ENCODE results near the gene EFL1.
"Not testable (repeated sequence)": the region's sequence is repeated elsewhere in the genome, so short reads cannot be mapped to it uniquely, and the experiment has no call there.

The EFL1 gene

DNA sequence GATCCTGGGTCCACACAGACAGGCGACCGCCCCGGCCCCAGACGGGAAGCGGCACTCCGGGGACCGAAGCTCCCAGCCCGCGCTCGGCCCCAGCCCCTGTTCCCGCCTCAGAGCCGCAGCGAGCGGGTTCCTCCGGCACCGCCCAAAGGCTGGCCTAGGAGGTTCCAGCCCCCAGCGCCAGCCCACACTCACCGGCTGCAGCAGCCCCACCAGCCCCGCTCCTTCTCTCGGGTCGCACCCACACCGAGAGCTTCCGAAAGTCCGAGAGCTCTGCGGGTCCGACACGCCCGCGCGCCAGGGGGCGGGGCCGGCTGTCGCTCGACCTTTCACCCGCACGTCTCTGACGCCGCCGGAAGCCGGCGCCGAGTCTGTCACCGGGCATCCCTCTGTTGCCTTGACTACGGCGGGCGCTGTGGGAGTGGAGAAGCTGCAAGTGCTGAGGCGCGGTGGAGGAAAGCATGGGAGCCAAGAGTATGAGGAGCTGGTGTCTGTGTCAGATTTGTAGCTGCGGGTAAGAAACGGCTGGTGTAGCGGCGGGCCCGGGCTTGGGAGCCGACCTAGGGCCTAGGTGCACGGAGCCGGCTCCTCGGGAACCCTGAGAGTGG, at the start of gene EFL1, which contains the start of gene SAXO2:
TSS of gene EFL1 (minus strand) at position 313 of the 605 bp plus-strand sequence. CDS start 956 bp downstream, outside the sequence.
TSS of gene SAXO2 (plus strand) at position 397 of the 605 bp plus-strand sequence. CDS start at position 459, 62 bp downstream.
- Histone ChIP-seq H3K36me3 (ENCODE audit: insufficient read depth, low read length) (no peaks in the 10 kb centered on the region), H3K9ac (ENCODE audit: low read depth, low read length) (peak within 1 kb of the TSS; percentile 95), H3K9me3 (ENCODE audit: control insufficient read depth, insufficient read depth, low read length) (no peaks in the 10 kb centered on the region), H3K4me1 (ENCODE audit: insufficient read depth, low read length) (peaks cover 5% of the 10 kb centered on the region; the same call in 1 of the 2 replicates)

DNA sequence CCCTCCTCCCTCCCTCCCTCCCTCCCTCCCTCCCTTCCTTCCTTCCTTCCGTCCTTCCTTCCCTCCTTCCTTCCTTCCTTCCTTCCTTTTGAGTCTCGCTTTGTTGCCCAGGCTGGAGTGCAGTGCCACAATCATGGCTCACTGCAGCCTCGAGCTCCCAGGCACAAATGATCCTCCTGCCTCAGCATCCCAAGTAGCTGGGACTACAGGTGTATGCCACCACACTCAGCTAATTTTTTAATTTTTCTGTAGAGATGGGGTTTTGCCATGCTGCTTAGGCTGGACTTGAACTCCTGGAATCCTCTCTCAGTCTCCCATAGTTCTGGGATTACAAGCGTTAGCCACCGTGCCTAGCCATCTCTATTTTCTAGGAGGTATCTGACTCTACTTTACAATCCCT, 48.8 kb upstream of the EFL1 start:
- H3K36me3 ChIP-seq (ENCODE audit: insufficient read depth, low read length); H3K9ac ChIP-seq (ENCODE audit: low read depth, low read length); H3K9me3 ChIP-seq (ENCODE audit: control insufficient read depth, insufficient read depth, low read length); H3K4me1 ChIP-seq (ENCODE audit: insufficient read depth, low read length): not testable (repeated sequence)

DNA sequence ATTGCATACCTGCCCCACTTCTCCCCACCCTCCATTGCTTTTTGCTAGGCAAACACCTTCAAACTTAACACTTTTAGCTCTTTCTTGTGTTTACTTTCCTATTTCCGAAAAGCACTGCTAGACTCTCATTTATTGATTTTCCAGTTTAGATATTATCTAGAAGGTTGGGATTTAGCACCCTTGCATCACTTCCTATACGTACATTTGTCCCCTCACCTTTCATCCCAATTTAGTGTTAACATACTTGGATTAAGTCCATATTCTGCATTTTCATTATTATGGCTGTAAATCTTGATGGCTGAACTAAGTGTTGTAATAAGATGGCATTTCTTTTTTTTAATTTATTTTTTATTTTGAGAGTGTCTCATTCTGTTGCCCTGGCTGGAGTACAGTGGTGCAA, 47.3 kb upstream of the EFL1 start:
- Histone ChIP-seq H3K36me3 (ENCODE audit: insufficient read depth, low read length) (no peaks in the 10 kb centered on the region), H3K9me3 (ENCODE audit: control insufficient read depth, insufficient read depth, low read length) (no peaks in the 10 kb centered on the region), H3K9ac (ENCODE audit: low read depth, low read length) (no peak overlapping the region), H3K4me1 (ENCODE audit: insufficient read depth, low read length) (no peaks in the 10 kb centered on the region)

DNA sequence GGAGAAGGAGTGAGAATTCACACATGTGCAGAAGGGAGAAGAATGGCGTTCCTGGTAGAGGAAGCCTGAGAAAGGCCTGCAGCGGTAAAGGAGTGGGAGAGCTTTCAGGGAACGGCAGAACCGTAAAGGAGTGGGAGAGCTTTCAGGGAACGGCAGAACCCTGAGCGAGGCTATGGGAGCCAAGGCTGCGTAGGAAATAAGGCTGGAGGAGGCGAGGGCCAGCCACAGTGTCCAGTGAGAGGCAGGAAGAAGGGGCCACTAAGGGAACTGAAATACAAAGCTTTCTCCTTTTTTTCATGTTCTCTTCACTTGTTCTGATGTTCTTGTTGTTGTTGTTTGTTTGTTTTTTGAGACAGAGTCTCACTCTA, 45.2 kb upstream of the EFL1 start:
- no peak overlapping the region for H3K9ac ChIP-seq (ENCODE audit: low read depth, low read length)
- no peaks in the 10 kb centered on the region for H3K4me1 ChIP-seq (ENCODE audit: insufficient read depth, low read length)
- no peaks in the 10 kb centered on the region for H3K9me3 ChIP-seq (ENCODE audit: control insufficient read depth, insufficient read depth, low read length)
- H3K36me3 ChIP-seq (ENCODE audit: insufficient read depth, low read length): no peaks in the 10 kb centered on the region

DNA sequence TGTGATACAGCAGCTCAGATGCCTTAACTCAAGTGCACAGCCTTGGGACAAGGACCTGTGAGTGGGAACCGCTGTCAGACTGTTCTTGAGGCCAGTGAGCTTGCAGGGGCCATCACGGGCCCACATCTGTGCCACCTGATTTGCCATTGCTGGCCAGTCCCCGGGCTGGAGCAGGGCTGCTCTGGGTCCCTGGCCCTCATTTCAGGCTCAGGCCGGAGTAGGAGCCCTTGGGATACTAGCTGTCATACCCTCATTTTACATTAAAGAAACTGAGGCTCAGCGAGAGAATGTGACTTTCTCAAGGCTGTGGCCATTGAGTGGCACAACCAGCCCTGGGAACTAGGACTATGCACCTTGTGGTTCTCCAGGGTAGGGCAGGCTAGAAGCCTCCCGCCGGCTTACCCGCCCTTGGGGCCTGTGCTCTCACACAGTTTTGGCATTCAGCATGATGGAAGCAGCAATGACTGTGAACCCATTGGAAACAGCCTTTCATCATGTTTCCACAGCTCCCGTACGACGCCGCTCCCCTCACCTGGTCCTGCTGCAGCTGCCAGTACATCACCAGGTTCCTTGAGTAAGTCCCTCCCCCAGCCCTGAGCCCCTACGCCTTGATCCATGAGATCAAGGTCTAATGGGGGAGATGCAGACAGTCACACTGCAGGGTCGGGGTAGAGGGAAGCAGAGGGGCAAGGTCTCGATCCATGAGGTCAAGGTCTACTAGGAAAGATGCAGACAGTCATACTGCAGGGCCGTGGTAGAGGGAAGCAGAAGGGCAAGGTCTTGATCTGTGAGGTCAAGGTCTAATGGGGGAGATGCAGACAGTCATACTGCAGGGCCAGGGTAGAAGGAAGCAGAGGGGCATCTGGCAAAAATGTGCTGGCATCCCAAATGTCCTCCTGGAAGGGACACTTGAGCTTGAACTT, 44.5 kb upstream of the EFL1 start:
- H3K4me1 ChIP-seq (ENCODE audit: insufficient read depth, low read length): no peaks in the 10 kb centered on the region
- H3K36me3 ChIP-seq (ENCODE audit: insufficient read depth, low read length): no peaks in the 10 kb centered on the region
- no peak overlapping the region for H3K9ac ChIP-seq (ENCODE audit: low read depth, low read length)
- no peaks in the 10 kb centered on the region for H3K9me3 ChIP-seq (ENCODE audit: control insufficient read depth, insufficient read depth, low read length)

DNA sequence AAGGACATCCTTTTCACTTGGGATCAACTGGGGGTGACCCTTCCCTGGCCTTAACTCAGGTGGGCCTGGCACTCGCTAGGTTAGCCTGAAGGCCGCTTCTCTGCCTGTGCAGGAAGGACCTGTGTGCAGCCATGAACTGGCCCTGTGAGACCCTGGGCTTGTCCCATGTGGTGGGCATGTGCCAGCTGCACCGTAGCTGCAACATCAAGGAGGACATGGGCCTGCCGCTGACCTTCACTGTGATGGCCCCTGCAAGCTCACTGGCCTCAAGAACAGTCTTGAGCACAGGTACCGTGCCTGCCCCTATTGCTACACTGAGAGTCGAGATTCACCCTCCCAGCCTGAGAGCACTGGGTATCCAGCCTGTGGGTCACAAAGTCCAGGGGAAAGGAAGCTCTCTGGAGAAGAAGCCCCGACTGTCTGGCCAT, 43.1 kb upstream of the EFL1 start:
- Histone ChIP-seq H3K9me3 (ENCODE audit: control insufficient read depth, insufficient read depth, low read length) (no peaks in the 10 kb centered on the region), H3K9ac (ENCODE audit: low read depth, low read length) (no peak overlapping the region), H3K4me1 (ENCODE audit: insufficient read depth, low read length) (no peaks in the 10 kb centered on the region), H3K36me3 (ENCODE audit: insufficient read depth, low read length) (no peaks in the 10 kb centered on the region)

DNA sequence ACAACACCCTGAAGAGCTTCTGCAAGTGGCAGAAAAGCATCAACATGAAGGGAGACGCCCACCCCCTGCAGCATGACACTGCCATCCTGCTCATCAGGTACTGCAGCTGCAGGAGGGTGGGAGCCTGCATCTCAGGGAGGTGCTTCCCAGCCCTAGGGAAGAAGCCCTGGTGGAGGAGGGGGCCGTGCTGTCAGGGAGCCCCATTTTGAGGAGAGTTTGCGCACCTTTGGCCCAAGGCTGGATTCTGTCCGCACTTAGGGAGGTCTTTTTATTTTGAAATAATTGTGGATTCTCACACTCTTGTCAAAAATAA, 42.2 kb upstream of the EFL1 start:
- no peaks in the 10 kb centered on the region for H3K36me3 ChIP-seq (ENCODE audit: insufficient read depth, low read length)
- no peak overlapping the region for H3K9ac ChIP-seq (ENCODE audit: low read depth, low read length)
- H3K4me1 ChIP-seq (ENCODE audit: insufficient read depth, low read length): no peaks in the 10 kb centered on the region
- no peaks in the 10 kb centered on the region for H3K9me3 ChIP-seq (ENCODE audit: control insufficient read depth, insufficient read depth, low read length)

DNA sequence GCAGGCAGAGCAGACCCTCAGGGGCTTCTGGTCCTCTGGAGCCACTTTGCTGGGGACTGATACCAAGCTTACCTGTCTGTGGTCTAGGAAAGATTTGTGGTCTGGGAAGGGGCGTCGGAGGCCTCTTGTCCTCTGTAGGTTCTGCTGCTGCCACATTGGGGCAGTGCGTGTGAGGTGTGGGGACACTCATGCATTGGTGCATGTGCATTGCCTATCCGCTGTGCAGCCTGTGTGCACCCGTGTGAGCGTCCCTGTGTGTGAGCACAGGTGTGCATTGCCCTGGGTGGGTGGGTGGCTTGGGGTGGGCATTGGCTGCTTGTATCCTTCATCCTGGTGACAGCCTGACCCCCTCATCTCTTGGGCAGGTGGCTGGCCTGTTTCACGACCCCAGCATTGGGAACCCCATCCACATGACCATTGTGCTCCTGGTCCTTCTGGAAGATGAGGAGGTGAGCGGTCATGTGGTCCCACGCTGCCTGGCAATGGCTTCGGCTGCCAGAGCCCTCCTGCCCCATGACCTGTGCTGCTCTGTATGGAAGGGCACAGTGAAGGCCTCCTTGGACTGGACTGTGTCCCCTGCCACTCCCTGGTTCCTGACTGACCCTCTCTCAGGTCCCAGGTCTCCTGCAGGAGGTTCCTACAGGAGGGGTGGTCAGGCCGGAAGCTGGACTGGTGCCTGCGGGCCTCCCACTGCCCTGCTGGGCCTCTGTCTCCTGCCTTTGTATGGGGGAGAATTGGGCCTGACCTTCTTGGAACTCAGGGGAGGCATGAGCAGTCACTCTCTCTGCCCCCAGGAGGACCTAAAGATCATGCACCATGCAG, 41.6 kb upstream of the EFL1 start:
- H3K4me1 ChIP-seq (ENCODE audit: insufficient read depth, low read length): no peaks in the 10 kb centered on the region
- H3K9me3 ChIP-seq (ENCODE audit: control insufficient read depth, insufficient read depth, low read length): no peaks in the 10 kb centered on the region
- no peaks in the 10 kb centered on the region for H3K36me3 ChIP-seq (ENCODE audit: insufficient read depth, low read length)
- H3K9ac ChIP-seq (ENCODE audit: low read depth, low read length): no peak overlapping the region

DNA sequence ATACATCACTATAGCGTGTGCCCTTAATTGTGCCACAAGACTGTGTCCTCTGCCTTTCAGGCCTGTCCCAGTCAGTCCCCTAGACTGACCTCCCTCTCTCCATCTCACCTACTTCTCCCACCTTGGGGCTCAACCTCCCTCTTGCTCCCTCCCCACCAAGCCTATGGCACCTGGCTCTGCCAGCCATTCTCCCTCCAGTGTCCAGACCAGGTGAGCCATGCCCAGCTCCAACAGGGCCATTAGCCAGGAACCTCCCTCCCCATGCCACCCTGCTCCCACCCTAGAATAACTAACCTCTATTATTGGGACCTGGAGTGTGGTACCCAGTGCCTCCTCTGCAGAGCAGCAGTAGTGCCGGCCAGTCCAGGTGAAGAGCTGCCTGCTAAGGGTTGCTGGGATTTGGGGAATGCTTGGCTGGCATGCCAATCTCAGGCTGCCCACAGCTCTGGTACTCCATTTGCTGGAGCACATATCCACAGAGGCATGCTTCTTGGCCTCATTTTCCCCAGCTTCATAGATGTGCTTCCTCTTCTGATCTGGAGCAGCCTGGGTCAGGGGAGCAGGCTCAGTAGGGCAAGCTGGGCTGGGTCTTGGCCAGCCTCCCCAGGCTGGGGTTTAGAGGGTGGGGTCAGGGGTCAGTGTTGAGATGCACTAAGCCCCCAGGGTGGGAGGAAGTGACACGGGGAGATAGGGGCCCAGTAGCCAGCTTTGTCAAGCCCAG, 38.9 kb upstream of the EFL1 start:
- Histone ChIP-seq H3K4me1 (ENCODE audit: insufficient read depth, low read length) (no peaks in the 10 kb centered on the region), H3K9ac (ENCODE audit: low read depth, low read length) (no peak overlapping the region), H3K9me3 (ENCODE audit: control insufficient read depth, insufficient read depth, low read length) (no peaks in the 10 kb centered on the region), H3K36me3 (ENCODE audit: insufficient read depth, low read length) (no peaks in the 10 kb centered on the region)

DNA sequence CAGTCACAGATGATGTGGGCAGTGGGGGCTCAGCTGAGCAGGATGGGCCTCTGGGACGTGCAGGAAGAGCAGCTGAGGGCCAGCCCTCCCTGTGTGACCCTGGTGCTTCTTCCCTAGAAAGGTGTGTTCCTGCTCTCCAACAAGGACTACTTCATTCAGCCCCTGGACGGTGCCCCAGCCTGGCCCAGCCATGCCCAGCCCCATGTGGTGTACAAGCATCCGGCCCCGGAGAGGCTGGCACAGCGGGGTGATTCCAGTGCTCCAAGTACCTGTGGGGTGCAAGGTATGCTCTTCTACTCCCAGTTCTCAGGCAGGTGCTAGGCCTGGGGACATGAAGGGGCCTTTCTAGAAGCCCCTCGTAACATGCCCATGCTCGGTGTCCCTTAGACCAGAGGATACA, 38.3 kb upstream of the EFL1 start:
- Histone ChIP-seq H3K9ac (ENCODE audit: low read depth, low read length) (no peak overlapping the region), H3K9me3 (ENCODE audit: control insufficient read depth, insufficient read depth, low read length) (no peaks in the 10 kb centered on the region), H3K36me3 (ENCODE audit: insufficient read depth, low read length) (no peaks in the 10 kb centered on the region), H3K4me1 (ENCODE audit: insufficient read depth, low read length) (no peaks in the 10 kb centered on the region)

DNA sequence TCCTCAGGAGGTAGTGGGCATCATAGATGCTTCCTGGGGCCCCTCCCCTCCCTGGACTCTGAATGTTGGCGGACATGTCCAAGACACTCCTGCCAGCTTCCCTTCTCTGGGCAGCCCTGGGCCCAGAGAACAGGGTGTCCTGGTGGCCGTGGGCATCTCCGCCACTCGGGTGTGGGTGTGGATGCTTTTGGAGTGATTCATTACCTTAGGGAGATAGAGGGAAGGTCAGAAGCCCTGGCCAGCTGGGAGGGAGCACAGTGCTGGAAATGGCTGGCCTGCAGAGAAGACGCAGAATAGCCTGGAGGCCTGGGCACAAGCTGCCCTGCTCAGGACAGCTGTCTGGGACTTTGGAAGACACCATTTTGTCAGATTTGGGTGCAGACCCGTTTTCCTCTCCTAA, 37.8 kb upstream of the EFL1 start:
- H3K9ac ChIP-seq (ENCODE audit: low read depth, low read length); H3K36me3 ChIP-seq (ENCODE audit: insufficient read depth, low read length); H3K4me1 ChIP-seq (ENCODE audit: insufficient read depth, low read length); H3K9me3 ChIP-seq (ENCODE audit: control insufficient read depth, insufficient read depth, low read length): not testable (repeated sequence)

DNA sequence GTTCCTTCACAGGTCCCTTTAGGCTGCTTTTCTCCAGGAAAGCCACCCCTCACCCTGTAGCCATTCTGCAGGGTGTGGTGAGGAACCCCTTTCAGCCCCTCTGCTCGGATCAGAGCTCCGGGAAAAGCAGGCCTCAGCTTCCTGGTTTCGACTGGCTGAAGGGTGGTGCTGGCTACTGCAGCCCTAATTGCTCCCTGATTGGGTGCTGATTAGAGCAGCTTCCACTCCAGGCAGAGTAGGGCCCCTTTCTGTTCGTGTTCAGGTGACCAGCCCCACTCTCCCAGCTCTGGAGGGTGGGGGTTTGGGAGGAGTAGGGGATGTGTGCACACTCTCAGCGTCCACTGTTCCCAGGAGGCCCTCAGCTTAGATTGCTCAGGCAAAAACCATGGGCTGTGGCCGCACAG, 37.0 kb upstream of the EFL1 start:
- not testable (repeated sequence) for H3K9ac ChIP-seq (ENCODE audit: low read depth, low read length); H3K9me3 ChIP-seq (ENCODE audit: control insufficient read depth, insufficient read depth, low read length); H3K36me3 ChIP-seq (ENCODE audit: insufficient read depth, low read length)

DNA sequence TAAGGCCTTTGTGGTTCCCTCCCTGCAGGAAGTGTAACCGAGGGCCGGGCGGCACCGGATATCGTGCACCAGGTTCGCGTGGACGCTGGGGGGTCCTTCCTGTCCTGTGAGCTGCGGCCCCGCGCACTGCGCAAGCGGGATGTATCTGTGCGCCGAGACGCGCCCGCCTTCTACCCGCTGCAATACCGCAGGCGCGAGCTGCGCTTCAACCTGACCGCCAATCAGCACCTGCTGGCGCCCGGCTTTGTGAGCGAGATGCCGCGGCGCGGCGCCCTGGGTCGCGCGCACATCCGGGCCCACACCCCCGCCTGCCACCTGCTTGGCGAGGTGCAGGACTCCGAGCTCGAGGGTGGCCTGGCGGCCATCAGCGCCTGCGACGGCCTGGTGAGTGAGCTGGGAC, 36.0 kb upstream of the EFL1 start:
- Histone ChIP-seq H3K9me3 (ENCODE audit: control insufficient read depth, insufficient read depth, low read length) (no peaks in the 10 kb centered on the region), H3K36me3 (ENCODE audit: insufficient read depth, low read length) (no peaks in the 10 kb centered on the region), H3K9ac (ENCODE audit: low read depth, low read length) (no peak overlapping the region), H3K4me1 (ENCODE audit: insufficient read depth, low read length) (no peaks in the 10 kb centered on the region)

More for the DNA sequence above, 37.0 kb upstream of the EFL1 start:
- not testable (repeated sequence) for H3K4me1 ChIP-seq (ENCODE audit: insufficient read depth, low read length)

DNA sequence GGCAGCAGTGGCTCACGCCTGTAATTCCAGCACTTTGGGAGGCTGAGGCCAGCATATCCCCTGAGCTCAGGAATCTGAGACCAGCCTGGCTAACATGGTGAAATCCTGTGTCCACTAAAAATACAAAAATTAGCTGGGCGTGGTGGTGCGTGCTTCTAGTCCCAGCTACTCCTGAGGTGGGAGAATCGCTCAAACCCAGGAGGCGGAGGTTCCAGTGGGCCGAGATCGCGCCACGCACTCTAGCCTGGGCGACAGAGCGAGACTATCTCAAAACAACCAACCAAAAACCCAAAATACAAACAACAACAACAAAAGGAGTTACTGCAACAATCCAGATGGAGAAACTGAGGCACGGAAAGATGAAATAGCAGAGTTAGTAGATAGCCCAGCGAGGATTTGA, 35.5 kb upstream of the EFL1 start:
- H3K9me3 ChIP-seq (ENCODE audit: control insufficient read depth, insufficient read depth, low read length): no peaks in the 10 kb centered on the region
- no peak overlapping the region for H3K9ac ChIP-seq (ENCODE audit: low read depth, low read length)
- H3K36me3 ChIP-seq (ENCODE audit: insufficient read depth, low read length): no peaks in the 10 kb centered on the region
- H3K4me1 ChIP-seq (ENCODE audit: insufficient read depth, low read length): no peaks in the 10 kb centered on the region
